MM.1S (cell line): ENCODE results near the gene ABCG2.

Experiments used
- DNase-seq: peaks from one replicate; pipeline ENCODE4 v3.0.0-alpha.2; 2015
- H2AFZ ChIP-seq: fragments of 300-600 bp; sonication (generic); 2 replicates; pipeline ENCODE4 v1.6.0; 2016; ENCODE audit warnings: antibody characterized with exemption, low read length
- H3F3A ChIP-seq: fragments of 300-600 bp; sonication (generic); 2 replicates; pipeline ENCODE4 v1.6.1; 2016; ENCODE audit warnings: mild to moderate bottlenecking, antibody characterized with exemption, low read length, moderate library complexity, mixed read lengths; ENCODE audit not compliant: insufficient read depth
- H3K27ac ChIP-seq: fragments of 300-600 bp; sonication (generic); 2 replicates; pipeline ENCODE4 v1.5.1; 2016; ENCODE audit warnings: mild to moderate bottlenecking, low read length
- H3K27me3 ChIP-seq: fragments of 300-600 bp; sonication (generic); replicated peaks from 2 replicates; pipeline ENCODE4 v1.6.0; 2016; ENCODE audit warnings: low read length; ENCODE audit not compliant: insufficient read depth
- H3K36me3 ChIP-seq: fragments of 300-600 bp; sonication (generic); replicated peaks from 2 replicates; pipeline ENCODE4 v1.6.1; 2016; ENCODE audit warnings: mild to moderate bottlenecking, low read length, mixed read lengths; ENCODE audit not compliant: insufficient read depth
- H3K4me1 ChIP-seq: fragments of 300-600 bp; sonication (generic); 2 replicates; pipeline ENCODE4 v1.6.1; 2016; ENCODE audit warnings: low read length, mixed read lengths
- H3K4me2 ChIP-seq: fragments of 300-600 bp; sonication (generic); 2 replicates; pipeline ENCODE4 v1.6.0; 2016; ENCODE audit warnings: low read depth, low read length
- H3K4me3 ChIP-seq: fragments of 300-600 bp; sonication (generic); 2 replicates; pipeline ENCODE4 v1.5.1; 2016; ENCODE audit warnings: low read length, mixed read lengths
- H3K79me2 ChIP-seq: fragments of 300-600 bp; sonication (generic); 2 replicates; pipeline ENCODE4 v1.6.1; 2016; ENCODE audit warnings: mixed run types, low read length, mixed read lengths
- H3K9ac ChIP-seq: fragments of 300-600 bp; sonication (generic); 2 replicates; pipeline ENCODE4 v1.6.1; 2016; ENCODE audit warnings: low read length, mixed read lengths
- H3K9me2 ChIP-seq: fragments of 300-600 bp; sonication (generic); replicated peaks from 2 replicates; pipeline ENCODE4 v1.6.1; 2016; ENCODE audit warnings: mild to moderate bottlenecking, low read length, mixed read lengths; ENCODE audit not compliant: insufficient read depth
- H3K9me3 ChIP-seq: fragments of 300-600 bp; sonication (generic); replicated peaks from 2 replicates; pipeline ENCODE4 v1.6.1; 2016; ENCODE audit warnings: mild to moderate bottlenecking, low read length, mixed read lengths; ENCODE audit not compliant: insufficient read depth
- H4K20me1 ChIP-seq: fragments of 300-600 bp; sonication (generic); 2 replicates; pipeline ENCODE4 v1.6.1; 2016; ENCODE audit warnings: mild to moderate bottlenecking, low read length, moderate library complexity, mixed read lengths; ENCODE audit not compliant: insufficient read depth
- CTCF ChIP-seq: fragments of 300-600 bp; sonication (generic); IDR thresholded peaks from 2 replicates; pipeline ENCODE4 v1.5.1; 2016; ENCODE audit warnings: antibody characterized with exemption, low read length, mixed read lengths
- EZH2 ChIP-seq: fragments of 300-600 bp; sonication (generic); optimal IDR thresholded peaks from 2 replicates; pipeline ENCODE3; 2017; ENCODE audit warnings: low read depth, mild to moderate bottlenecking, antibody characterized with exemption, low read length, mixed read lengths
- EZH2phosphoT487 ChIP-seq: fragments of 300-600 bp; sonication (generic); IDR thresholded peaks from 2 replicates; pipeline ENCODE4 v1.6.1; 2018; ENCODE audit warnings: antibody characterized with exemption, low read length

Gene ABCG2

GRCh38 chr4:88202443-88202842 is 44.0 kb upstream of the ABCG2 start:
- Histone ChIP-seq H3K9me2 (no peaks in the 10 kb centered on the region), H2AFZ (no peak overlapping the region), H3K4me1 (no peaks in the 10 kb centered on the region), H3F3A (no peaks in the 10 kb centered on the region), H4K20me1 (no peaks in the 10 kb centered on the region), H3K36me3 (no peaks in the 10 kb centered on the region), H3K4me2 (no peak overlapping the region), H3K27ac (no peak overlapping the region), H3K9ac (no peak overlapping the region), H3K79me2 (no peaks in the 10 kb centered on the region), H3K4me3 (no peak overlapping the region), H3K9me3 (no peaks in the 10 kb centered on the region), H3K27me3 (no peaks in the 10 kb centered on the region)
- no peak for TF ChIP-seq EZH2phosphoT487
- no peak for TF ChIP-seq CTCF
- no peak for TF ChIP-seq EZH2
- no peak for DNase-seq

- Histone ChIP-seq H3K9me2 (no peaks in the 10 kb centered on the region), H3F3A (no peaks in the 10 kb centered on the region), H3K4me1 (peaks cover 9% of the 10 kb centered on the region), H3K36me3 (no peaks in the 10 kb centered on the region), H4K20me1 (no peaks in the 10 kb centered on the region), H3K27ac (no peak overlapping the region), H3K9ac (no peak overlapping the region), H3K79me2 (no peaks in the 10 kb centered on the region), H3K9me3 (no peaks in the 10 kb centered on the region), H3K4me3 (no peak overlapping the region), H2AFZ (no peak overlapping the region), H3K4me2 (no peak overlapping the region), H3K27me3 (no peaks in the 10 kb centered on the region)
- TF ChIP-seq EZH2phosphoT487 (no peak), EZH2 (no peak), CTCF (no peak)
- no peak for DNase-seq
These were observed 41.7 kb upstream of the ABCG2 start for GRCh38 chr4:88200186-88200585.

GRCh38 chr4:88196523-88197185 is 38.2 kb upstream of the ABCG2 start:
- no peak overlapping the region for H3K27ac ChIP-seq
- no peaks in the 10 kb centered on the region for H3K79me2 ChIP-seq
- no peak overlapping the region for H3K9ac ChIP-seq
- no peaks in the 10 kb centered on the region for H3K9me2 ChIP-seq
- no peaks in the 10 kb centered on the region for H3K27me3 ChIP-seq
- no peaks in the 10 kb centered on the region for H3K9me3 ChIP-seq
- peaks cover 9% of the 10 kb centered on the region for H3K4me1 ChIP-seq
- H4K20me1 ChIP-seq, result no peaks in the 10 kb centered on the region
- no peak overlapping the region for H2AFZ ChIP-seq
- H3K4me2 ChIP-seq, result no peak overlapping the region
- TF ChIP-seq CTCF (no peak), EZH2phosphoT487 (no peak)
- no peaks in the 10 kb centered on the region for H3K36me3 ChIP-seq
- no peaks in the 10 kb centered on the region for H3F3A ChIP-seq
- no peak overlapping the region for H3K4me3 ChIP-seq
- no peak for DNase-seq
